ENCODE results near the gene ITIH3.

ITIH3 gene

DNA sequence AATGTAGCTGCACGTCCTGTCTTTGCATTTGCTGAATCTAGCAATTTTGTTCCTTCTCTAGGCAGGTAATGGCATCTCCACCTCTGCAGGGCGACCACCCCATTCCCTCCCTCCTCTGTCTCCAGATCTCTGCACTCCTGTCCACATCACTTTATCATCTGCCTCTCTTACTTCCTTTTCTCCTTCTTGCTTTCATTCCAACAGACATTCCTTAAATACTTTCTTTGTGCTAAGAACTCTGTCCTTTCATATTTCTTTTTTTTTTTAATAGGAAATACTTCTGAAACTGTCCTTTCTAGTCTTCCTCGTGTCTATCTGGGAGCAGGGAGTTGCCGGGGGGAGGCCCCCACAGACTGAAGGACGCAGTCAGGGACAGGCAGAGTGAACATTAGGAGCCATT is 7.2 kb downstream of the ITIH3 start:
- no peaks in the 10 kb centered on the region for H3K27me3 ChIP-seq (ENCODE audit: control insufficient read depth, insufficient read depth, low read length)
- H3K4me1 ChIP-seq (ENCODE audit: control insufficient read depth, low read depth, low read length), result no peaks in the 10 kb centered on the region
- H3K4me3 ChIP-seq (ENCODE audit: low read length), result no peak overlapping the region
- no peaks in the 10 kb centered on the region for H3K36me3 ChIP-seq (ENCODE audit: control insufficient read depth, low read depth, low read length)
- H3K9ac ChIP-seq (ENCODE audit: low read length), result no peak overlapping the region
- no peak overlapping the region for H3K27ac ChIP-seq (ENCODE audit: low read length)
- no peaks in the 10 kb centered on the region for H3K9me3 ChIP-seq (ENCODE audit: control insufficient read depth, low read depth, low read length)

DNA sequence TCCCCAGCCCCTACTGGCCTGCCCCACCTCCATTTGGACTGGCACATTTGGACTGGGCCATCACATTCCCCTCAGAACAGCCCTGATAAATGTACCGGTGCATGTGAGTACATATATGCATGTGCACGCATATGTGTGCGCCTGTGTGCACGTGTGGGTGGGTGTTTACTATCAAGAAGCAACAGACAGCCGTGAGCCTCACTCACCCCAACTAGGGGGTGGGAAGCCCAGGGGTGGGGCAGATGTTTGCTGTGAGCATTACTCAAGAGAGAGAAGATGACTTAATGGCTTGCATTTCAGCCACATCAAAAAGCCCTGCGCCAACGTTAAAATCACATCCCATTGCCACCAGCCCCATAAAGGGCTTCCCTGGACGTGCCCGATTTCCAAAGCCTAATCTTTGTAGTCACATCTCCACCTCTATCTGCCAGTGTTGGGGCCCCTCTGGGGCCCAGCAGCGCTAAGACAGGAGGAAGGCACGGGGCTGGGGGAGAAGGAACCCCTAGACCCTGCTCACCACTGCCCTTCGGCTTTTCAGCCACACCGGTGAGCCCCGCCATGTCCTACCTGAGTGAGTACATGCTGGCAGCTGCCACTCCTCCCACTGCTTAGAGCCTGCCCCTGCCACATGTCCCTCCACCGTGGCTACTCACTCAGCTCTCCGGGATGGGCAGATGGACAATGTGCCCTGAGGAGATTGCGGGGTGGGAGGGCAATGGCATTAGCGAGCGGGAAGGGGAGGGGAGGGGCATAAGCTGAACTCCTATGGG is 10.9 kb downstream of the ITIH3 start:
- Histone ChIP-seq H3K4me3 (ENCODE audit: low read length) (no peak overlapping the region), H3K27me3 (ENCODE audit: control insufficient read depth, insufficient read depth, low read length) (no peaks in the 10 kb centered on the region), H3K9me3 (ENCODE audit: control insufficient read depth, low read depth, low read length) (no peaks in the 10 kb centered on the region), H3K9ac (ENCODE audit: low read length) (no peak overlapping the region), H3K4me1 (ENCODE audit: control insufficient read depth, low read depth, low read length) (no peaks in the 10 kb centered on the region), H3K36me3 (ENCODE audit: control insufficient read depth, low read depth, low read length) (no peaks in the 10 kb centered on the region), H3K27ac (ENCODE audit: low read length) (no peak overlapping the region)

DNA sequence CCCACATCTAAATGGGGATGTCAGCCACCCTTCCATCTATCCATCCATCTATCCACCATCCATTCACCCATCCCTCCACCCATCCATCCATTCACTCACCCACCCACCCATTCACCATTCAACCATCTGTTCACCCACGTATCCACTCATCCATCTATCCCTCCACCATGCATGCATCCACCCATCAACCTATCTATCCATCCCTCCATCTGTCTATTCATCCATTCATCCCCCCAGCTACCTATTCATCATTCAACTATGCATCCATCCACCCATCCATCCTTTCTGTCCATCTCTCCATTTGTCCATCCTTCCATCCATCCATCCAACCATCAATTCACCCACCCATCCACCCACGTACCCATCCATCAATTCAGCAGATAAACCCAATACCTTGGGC is 14.6 kb downstream of the ITIH3 start:
- Histone ChIP-seq H3K9me3 (ENCODE audit: control insufficient read depth, low read depth, low read length) (no peaks in the 10 kb centered on the region), H3K27me3 (ENCODE audit: control insufficient read depth, insufficient read depth, low read length) (no peaks in the 10 kb centered on the region), H3K27ac (ENCODE audit: low read length) (no peak overlapping the region), H3K36me3 (ENCODE audit: control insufficient read depth, low read depth, low read length) (no peaks in the 10 kb centered on the region), H3K4me1 (ENCODE audit: control insufficient read depth, low read depth, low read length) (no peaks in the 10 kb centered on the region), H3K9ac (ENCODE audit: low read length) (no peak overlapping the region), H3K4me3 (ENCODE audit: low read length) (no peak overlapping the region)

DNA sequence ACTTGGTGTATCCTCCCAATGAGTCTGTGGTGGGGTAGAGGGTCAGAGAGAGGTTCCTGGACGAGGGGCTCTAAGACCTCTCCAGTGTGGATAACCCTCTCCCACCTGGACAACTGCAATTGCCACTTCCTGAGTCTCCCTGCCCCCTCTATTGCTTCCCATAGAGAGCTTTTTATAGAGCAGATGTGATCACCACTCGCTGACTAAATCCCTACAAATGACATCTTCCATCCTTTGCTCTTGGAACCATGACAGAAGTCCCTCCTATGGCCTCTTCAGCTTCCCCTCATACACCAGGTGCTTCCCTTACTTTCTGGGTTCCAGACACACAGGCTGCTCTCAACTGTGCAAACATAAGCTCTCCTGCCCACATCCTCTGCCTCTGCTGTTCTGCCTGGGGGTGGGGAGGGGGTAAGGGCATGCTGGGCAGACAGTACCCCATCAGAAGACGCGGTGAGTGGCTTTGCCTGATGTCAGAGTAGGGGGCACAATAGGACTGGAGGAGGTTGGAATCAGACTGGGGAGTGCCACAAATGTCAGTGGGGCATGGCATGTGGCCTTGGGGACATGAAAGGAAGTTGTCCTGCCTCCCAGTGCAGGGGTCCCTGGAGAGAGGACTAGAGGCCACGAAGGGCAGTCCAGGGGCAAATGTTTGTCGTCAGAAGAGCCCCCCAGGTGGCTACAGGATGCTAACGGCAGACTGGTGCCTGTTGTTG is 15.2 kb downstream of the ITIH3 start:
- no peaks in the 10 kb centered on the region for H3K9me3 ChIP-seq (ENCODE audit: control insufficient read depth, low read depth, low read length)
- H3K4me3 ChIP-seq (ENCODE audit: low read length), result no peak overlapping the region
- no peak overlapping the region for H3K9ac ChIP-seq (ENCODE audit: low read length)

DNA sequence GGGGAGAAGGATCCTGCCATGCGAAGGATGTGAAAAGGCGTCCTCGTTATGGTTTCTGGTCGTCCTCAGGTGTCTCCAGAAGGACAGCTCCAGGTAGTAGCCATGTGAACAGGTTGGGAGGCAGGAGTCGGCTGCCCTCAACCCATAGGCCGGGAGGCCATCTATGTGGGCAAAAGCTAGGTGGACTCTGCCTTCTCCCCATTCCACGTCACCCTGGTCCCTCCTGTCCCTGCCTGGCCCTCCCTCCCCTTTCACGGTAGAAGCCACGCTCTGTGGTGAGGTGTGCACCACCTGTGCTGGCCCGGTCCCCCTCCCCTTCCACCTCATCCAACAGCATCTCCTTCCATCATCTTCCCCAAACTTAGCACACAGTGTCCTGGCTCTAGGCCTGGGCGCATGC is 16.3 kb downstream of the ITIH3 start:
- no peak overlapping the region for H3K4me3 ChIP-seq (ENCODE audit: low read length)
- no peaks in the 10 kb centered on the region for H3K4me1 ChIP-seq (ENCODE audit: control insufficient read depth, low read depth, low read length)

More for the DNA sequence above, 15.2 kb downstream of the ITIH3 start:
- H3K36me3 ChIP-seq (ENCODE audit: control insufficient read depth, low read depth, low read length), result no peaks in the 10 kb centered on the region
- H3K27me3 ChIP-seq (ENCODE audit: control insufficient read depth, insufficient read depth, low read length), result no peaks in the 10 kb centered on the region
- no peak overlapping the region for H3K27ac ChIP-seq (ENCODE audit: low read length)
- no peaks in the 10 kb centered on the region for H3K4me1 ChIP-seq (ENCODE audit: control insufficient read depth, low read depth, low read length)

DNA sequence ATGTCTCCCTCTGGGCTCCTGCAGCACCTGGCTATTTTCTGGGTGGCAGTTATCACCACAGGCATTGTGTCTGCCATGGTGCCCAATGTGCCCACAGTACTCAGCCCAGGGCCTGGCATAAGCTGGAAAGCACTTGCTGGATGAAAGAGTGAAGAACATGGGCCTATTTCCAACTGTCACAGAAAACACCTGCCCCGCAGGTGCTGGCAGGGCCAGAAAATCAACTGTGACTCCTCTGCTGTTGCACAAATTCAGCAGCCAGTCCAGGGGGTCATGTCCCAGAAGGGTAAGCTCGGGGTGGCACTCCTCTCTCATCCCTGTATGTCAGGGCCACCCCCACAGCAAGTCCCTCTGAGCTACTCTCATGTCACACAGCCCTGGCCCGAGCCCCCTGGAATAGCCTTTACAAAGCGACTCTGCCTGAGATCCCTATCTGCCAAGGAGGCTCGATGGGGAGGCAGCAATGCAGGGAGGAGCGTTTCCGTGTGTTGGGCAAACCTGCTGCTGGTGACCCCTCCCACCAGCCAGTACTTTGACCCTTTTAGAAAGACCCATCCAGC is 16.9 kb downstream of the ITIH3 start:
- H3K27ac ChIP-seq (ENCODE audit: low read length), result no peak overlapping the region
- no peak overlapping the region for H3K9ac ChIP-seq (ENCODE audit: low read length)
- H3K27me3 ChIP-seq (ENCODE audit: control insufficient read depth, insufficient read depth, low read length), result no peaks in the 10 kb centered on the region
- no peak overlapping the region for H3K4me3 ChIP-seq (ENCODE audit: low read length)
- H3K9me3 ChIP-seq (ENCODE audit: control insufficient read depth, low read depth, low read length), result no peaks in the 10 kb centered on the region
- H3K4me1 ChIP-seq (ENCODE audit: control insufficient read depth, low read depth, low read length), result no peaks in the 10 kb centered on the region
- no peaks in the 10 kb centered on the region for H3K36me3 ChIP-seq (ENCODE audit: control insufficient read depth, low read depth, low read length)

More for the DNA sequence above, 16.3 kb downstream of the ITIH3 start:
- Histone ChIP-seq H3K9ac (ENCODE audit: low read length) (no peak overlapping the region), H3K9me3 (ENCODE audit: control insufficient read depth, low read depth, low read length) (no peaks in the 10 kb centered on the region), H3K27ac (ENCODE audit: low read length) (no peak overlapping the region), H3K27me3 (ENCODE audit: control insufficient read depth, insufficient read depth, low read length) (no peaks in the 10 kb centered on the region), H3K36me3 (ENCODE audit: control insufficient read depth, low read depth, low read length) (no peaks in the 10 kb centered on the region)

DNA sequence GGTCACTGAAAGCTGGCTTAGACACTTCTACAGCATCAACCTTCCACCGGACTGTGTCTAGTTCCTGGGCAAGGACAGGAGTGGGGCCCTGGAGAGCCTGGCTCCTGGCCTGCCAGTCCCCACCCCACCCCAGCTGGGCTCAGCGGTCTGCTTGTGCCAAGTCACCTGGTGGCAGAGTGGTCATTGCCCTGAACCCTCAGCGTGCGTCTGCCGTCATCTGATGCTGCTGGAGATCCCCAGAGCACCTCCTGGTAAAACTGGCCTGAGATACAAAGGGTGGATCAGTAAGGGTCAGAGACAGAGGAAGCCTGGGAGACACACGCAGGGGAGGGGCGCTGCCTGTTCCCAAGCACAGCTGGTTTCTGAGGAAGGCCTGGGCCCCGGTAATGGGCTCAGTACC is 19.2 kb downstream of the ITIH3 start:
- Histone ChIP-seq H3K4me3 (ENCODE audit: low read length) (no peak overlapping the region), H3K4me1 (ENCODE audit: control insufficient read depth, low read depth, low read length) (no peaks in the 10 kb centered on the region), H3K27me3 (ENCODE audit: control insufficient read depth, insufficient read depth, low read length) (no peaks in the 10 kb centered on the region), H3K36me3 (ENCODE audit: control insufficient read depth, low read depth, low read length) (no peaks in the 10 kb centered on the region), H3K9me3 (ENCODE audit: control insufficient read depth, low read depth, low read length) (no peaks in the 10 kb centered on the region), H3K9ac (ENCODE audit: low read length) (no peak overlapping the region), H3K27ac (ENCODE audit: low read length) (no peak overlapping the region)

DNA sequence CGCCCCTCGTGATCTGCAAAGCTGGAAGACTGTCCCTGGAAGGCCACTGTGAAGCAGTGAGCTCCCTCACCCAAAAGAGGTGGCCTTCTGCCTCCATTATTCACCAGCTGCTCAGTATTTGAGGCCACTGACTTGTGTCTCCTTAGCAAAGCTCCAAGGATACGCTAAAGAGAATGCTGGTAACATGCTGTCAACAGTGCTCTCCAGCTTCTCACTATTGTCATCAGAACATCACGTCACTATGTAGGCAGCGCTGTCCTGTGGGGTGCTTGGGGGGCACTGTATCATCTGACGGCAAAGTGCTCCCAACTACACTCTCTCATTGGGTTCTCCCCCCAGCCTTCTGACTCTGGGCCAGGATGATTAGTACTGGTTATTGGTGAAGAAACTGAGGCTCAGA is 21.6 kb downstream of the ITIH3 start:
- no peaks in the 10 kb centered on the region for H3K27me3 ChIP-seq (ENCODE audit: control insufficient read depth, insufficient read depth, low read length)
- H3K9ac ChIP-seq (ENCODE audit: low read length), result no peak overlapping the region
- no peaks in the 10 kb centered on the region for H3K9me3 ChIP-seq (ENCODE audit: control insufficient read depth, low read depth, low read length)
- H3K27ac ChIP-seq (ENCODE audit: low read length), result no peak overlapping the region
- H3K4me1 ChIP-seq (ENCODE audit: control insufficient read depth, low read depth, low read length), result no peaks in the 10 kb centered on the region
- H3K36me3 ChIP-seq (ENCODE audit: control insufficient read depth, low read depth, low read length), result no peaks in the 10 kb centered on the region
- no peak overlapping the region for H3K4me3 ChIP-seq (ENCODE audit: low read length)

DNA sequence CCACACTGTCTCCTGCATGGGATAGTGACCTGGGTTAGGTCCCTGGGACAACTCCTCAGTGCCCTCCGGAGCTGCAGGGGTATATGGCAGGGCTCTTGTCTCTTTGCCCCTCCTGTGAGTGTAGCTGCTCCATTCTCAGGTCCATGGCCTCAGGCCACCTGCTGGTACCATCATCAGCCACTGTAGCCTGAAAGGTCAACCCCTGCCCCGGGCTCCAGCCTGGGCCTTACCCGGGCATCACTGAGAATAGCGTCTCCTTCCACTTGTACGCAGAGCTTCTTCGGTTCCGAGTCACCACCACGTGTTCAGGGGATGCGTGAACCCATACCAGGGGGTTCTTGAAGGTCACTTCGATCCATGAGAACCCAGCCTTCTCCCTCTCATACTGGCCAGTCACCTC is 22.1 kb downstream of the ITIH3 start:
- no peaks in the 10 kb centered on the region for H3K36me3 ChIP-seq (ENCODE audit: control insufficient read depth, low read depth, low read length)
- H3K4me3 ChIP-seq (ENCODE audit: low read length), result no peak overlapping the region
- H3K4me1 ChIP-seq (ENCODE audit: control insufficient read depth, low read depth, low read length), result no peaks in the 10 kb centered on the region
- no peaks in the 10 kb centered on the region for H3K9me3 ChIP-seq (ENCODE audit: control insufficient read depth, low read depth, low read length)
- no peak overlapping the region for H3K9ac ChIP-seq (ENCODE audit: low read length)
- no peak overlapping the region for H3K27ac ChIP-seq (ENCODE audit: low read length)
- H3K27me3 ChIP-seq (ENCODE audit: control insufficient read depth, insufficient read depth, low read length), result no peaks in the 10 kb centered on the region

DNA sequence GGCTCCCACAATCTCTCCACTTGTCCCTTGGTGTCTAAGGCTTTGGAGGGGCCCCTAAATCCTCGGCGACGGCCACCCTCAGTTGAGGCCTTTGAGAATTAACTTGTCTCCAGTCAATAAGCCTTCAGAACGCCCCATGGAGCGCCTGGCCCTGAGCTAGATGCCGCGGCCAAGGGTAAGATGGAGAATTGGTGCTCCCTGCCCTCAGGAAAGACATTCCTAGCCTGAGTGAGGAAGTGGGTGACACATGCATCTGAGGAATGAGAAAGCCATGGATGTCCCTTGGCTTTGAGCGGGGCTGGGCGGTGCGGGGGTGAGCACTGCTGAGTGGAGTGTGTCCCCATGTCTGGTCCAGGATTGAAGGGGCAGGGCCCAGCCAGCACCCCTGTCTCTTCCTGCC is 22.6 kb downstream of the ITIH3 start:
- Histone ChIP-seq H3K9ac (ENCODE audit: low read length) (no peak overlapping the region), H3K4me3 (ENCODE audit: low read length) (no peak overlapping the region), H3K36me3 (ENCODE audit: control insufficient read depth, low read depth, low read length) (no peaks in the 10 kb centered on the region), H3K9me3 (ENCODE audit: control insufficient read depth, low read depth, low read length) (no peaks in the 10 kb centered on the region), H3K27ac (ENCODE audit: low read length) (no peak overlapping the region), H3K27me3 (ENCODE audit: control insufficient read depth, insufficient read depth, low read length) (no peaks in the 10 kb centered on the region), H3K4me1 (ENCODE audit: control insufficient read depth, low read depth, low read length) (no peaks in the 10 kb centered on the region)

DNA sequence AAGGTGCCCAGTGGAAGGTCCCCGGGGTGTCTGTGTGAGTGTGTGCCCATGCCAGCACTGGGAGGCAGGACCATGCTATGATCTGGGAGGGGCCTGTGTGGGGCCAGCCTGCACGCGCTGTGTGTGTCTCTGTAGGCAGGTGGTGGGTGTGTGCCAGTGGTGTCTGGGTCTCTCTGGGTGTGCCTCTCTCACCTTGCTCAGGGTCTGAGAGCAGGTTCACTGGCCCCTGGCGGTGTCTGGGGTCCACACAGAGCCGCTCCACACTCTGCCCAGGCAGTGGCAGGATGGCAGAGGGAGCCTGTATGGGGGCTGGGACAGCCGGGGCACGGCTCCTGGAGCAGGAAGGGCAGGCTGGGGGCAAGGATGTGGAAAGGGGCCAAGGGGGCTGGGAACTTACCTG is 23.3 kb downstream of the ITIH3 start:
- Histone ChIP-seq H3K4me1 (ENCODE audit: control insufficient read depth, low read depth, low read length) (no peaks in the 10 kb centered on the region), H3K4me3 (ENCODE audit: low read length) (no peak overlapping the region), H3K9me3 (ENCODE audit: control insufficient read depth, low read depth, low read length) (no peaks in the 10 kb centered on the region), H3K27ac (ENCODE audit: low read length) (no peak overlapping the region), H3K36me3 (ENCODE audit: control insufficient read depth, low read depth, low read length) (no peaks in the 10 kb centered on the region), H3K9ac (ENCODE audit: low read length) (no peak overlapping the region), H3K27me3 (ENCODE audit: control insufficient read depth, insufficient read depth, low read length) (no peaks in the 10 kb centered on the region)

DNA sequence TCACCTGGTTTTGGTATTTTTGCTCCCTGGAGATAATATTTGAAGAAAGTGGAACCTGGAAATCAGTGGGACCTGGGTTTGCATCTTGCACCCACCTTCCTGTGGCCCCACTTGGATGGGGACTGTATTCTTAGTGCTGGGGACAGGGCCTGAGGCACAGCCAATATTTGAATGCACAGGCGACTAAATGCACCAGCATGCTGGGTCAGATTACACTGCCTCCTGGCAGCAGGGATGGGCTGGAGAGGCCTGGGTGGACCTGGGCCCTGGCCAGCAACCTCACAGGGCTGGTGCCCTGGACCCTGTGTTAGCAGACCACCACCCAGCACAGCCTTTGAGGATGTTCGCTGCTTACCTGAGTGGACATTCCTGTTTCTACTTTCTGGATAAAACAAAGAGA is 25.3 kb downstream of the ITIH3 start:
- no peaks in the 10 kb centered on the region for H3K36me3 ChIP-seq (ENCODE audit: control insufficient read depth, low read depth, low read length)
- no peak overlapping the region for H3K4me3 ChIP-seq (ENCODE audit: low read length)
- H3K9me3 ChIP-seq (ENCODE audit: control insufficient read depth, low read depth, low read length), result no peaks in the 10 kb centered on the region
- no peak overlapping the region for H3K27ac ChIP-seq (ENCODE audit: low read length)
- H3K4me1 ChIP-seq (ENCODE audit: control insufficient read depth, low read depth, low read length), result no peaks in the 10 kb centered on the region
- H3K27me3 ChIP-seq (ENCODE audit: control insufficient read depth, insufficient read depth, low read length), result no peaks in the 10 kb centered on the region
- no peak overlapping the region for H3K9ac ChIP-seq (ENCODE audit: low read length)

Measured in iPS-18a (cell line).